Karpas-422 (cell line): Measurements from ENCODE around the gene MEX3D. TPM values are rescaled to one million over a fixed set of nuclear protein-coding genes. Genes with fewer than 3 reads are reported as not detected.

Experiments
- DNase-seq: peaks from one replicate; pipeline ENCODE4 v3.0.0-alpha.2; 2015
- H2AFZ ChIP-seq: fragments of 200-600 bp; sonication (generic); 2 replicates; pipeline ENCODE4 v1.6.1; 2014; ENCODE audit warnings: antibody characterized with exemption, low read length, mixed read lengths
- H3K27ac ChIP-seq: fragments of 200-600 bp; sonication (generic); 2 replicates; pipeline ENCODE4 v1.5.1; 2014; ENCODE audit warnings: mild to moderate bottlenecking, low read length, moderate library complexity
- H3K27me3 ChIP-seq: fragments of 200-600 bp; sonication (generic); 2 replicates; pipeline ENCODE4 v1.6.1; 2014; ENCODE audit warnings: low read length, mixed read lengths
- H3K36me3 ChIP-seq: fragments of 200-600 bp; sonication (generic); 2 replicates; pipeline ENCODE4 v1.6.1; 2014; ENCODE audit warnings: low read length, mixed read lengths; ENCODE audit not compliant: insufficient read depth
- H3K4me1 ChIP-seq: fragments of 200-600 bp; sonication (generic); 2 replicates; pipeline ENCODE4 v1.6.1; 2014; ENCODE audit warnings: mild to moderate bottlenecking, low read length, mixed read lengths
- H3K4me2 ChIP-seq: fragments of 200-600 bp; sonication (generic); 2 replicates; pipeline ENCODE4 v1.6.1; 2014; ENCODE audit warnings: low read length, low read depth, mild to moderate bottlenecking; ENCODE audit not compliant: poor library complexity, severe bottlenecking
- H3K4me3 ChIP-seq: fragments of 200-600 bp; sonication (generic); 2 replicates; pipeline ENCODE4 v1.5.1; 2014; ENCODE audit warnings: mild to moderate bottlenecking, antibody characterized with exemption, low read length, mixed read lengths
- H3K79me2 ChIP-seq: fragments of 200-600 bp; sonication (generic); 2 replicates; pipeline ENCODE4 v1.6.1; 2014; ENCODE audit warnings: mild to moderate bottlenecking, low read length, mixed read lengths
- H3K9ac ChIP-seq: fragments of 200-600 bp; sonication (generic); 2 replicates; pipeline ENCODE4 v1.6.0; 2014; ENCODE audit warnings: low read length
- H3K9me2 ChIP-seq: fragments of 200-600 bp; sonication (generic), shearing (Covaris generic); replicated peaks from 2 replicates; pipeline ENCODE4 v1.6.0; 2014; ENCODE audit warnings: mild to moderate bottlenecking, low read length, moderate library complexity; ENCODE audit not compliant: insufficient read depth
- H3K9me3 ChIP-seq: fragments of 300-700, 200-600 bp; sonication (generic); 2 replicates; pipeline ENCODE4 v1.6.1; 2014; ENCODE audit warnings: low read length, mixed read lengths
- H4K20me1 ChIP-seq: fragments of 200-600 bp; sonication (generic); 2 replicates; pipeline ENCODE4 v1.6.1; 2014; ENCODE audit warnings: mild to moderate bottlenecking, antibody characterized with exemption, low read length, low read depth; ENCODE audit not compliant: insufficient read depth
- total RNA-seq: library from RNA; depleted of rRNA; stranded (reverse); fragments of >200 nt; shearing (Covaris generic); gene quantifications from 2 replicates; pipeline ENCODE4 v1.2.3, GENCODE V29; 2014; ENCODE audit warnings: low replicate concordance

The MEX3D gene
- total RNA-seq, 1 experiment from 2014 or later, result 5.6 TPM

DNA sequence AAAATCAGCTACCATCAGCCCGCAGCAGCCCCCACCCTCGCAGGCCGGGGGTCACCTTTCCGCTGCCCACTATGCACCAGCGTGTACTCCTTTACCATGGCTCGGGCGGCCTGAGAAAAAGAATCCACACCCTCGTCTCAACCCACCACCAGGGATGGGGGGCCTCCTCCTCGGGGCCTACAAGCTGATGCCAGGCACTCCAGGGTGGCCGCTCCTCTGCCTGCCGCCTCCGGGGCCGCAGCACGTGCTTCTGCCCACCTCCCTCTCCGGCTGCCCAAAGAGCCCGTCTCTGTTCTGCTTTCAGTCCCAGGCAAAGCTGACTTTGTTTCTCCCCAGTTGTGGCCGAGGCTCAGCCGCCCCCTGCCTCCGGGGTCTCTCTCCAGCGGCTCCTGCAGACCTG is 11.1 kb upstream of the MEX3D start:
- Histone ChIP-seq H4K20me1 (0 out of 2 replicates have a peak, but pooled peaks cover 10% of the 10 kb centered on the region), H3K27me3 (no peaks in the 10 kb centered on the region), H3K4me1 (no peaks in the 10 kb centered on the region), H3K4me2 (no peak overlapping the region), H3K9me3 (no peaks in the 10 kb centered on the region), H3K36me3 (peaks cover 10% of the 10 kb centered on the region; the same call in 1 of the 2 replicates), H3K79me2 (no peaks in the 10 kb centered on the region), H2AFZ (no peak overlapping the region), H3K27ac (no peak overlapping the region), H3K4me3 (no peak overlapping the region), H3K9me2 (no peaks in the 10 kb centered on the region), H3K9ac (no peak overlapping the region)
- no peak for DNase-seq

DNA sequence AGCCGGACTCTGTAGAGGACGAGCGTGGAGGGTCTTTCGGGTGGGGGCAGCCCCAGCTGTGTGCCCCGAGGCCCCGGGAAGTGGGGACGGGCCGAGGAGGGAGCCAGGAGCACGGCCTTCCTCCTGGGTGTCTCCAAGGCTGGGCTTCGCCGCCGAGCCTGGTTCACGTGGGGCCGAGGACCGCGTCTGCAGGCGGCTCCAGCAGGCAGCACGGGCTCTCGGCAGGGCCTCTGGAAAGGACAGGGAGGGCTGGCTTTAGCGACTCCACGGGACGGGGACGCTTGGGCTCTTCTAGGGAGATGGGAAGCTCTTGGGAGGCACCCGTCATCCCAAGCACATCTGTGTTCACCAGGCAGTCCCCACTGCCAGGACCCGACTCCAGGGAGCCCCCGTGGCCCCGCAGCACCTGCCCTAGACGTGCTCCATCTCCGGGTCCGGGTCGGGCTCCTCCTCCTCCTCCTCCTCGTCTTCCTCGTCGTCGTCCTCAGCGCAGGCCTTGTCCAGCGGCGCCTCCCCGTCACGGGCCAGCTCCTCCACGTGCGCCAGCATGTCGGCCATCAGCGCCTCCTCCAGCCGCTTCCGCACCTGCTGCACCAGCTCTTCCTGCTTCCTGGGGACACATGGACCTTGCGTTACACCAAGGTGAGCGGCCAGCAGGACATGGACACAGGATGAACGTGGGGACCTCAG is 9.9 kb upstream of the MEX3D start:
- Histone ChIP-seq H3K9me3 (no peaks in the 10 kb centered on the region), H3K9me2 (no peaks in the 10 kb centered on the region), H3K27ac (no peak overlapping the region), H2AFZ (no peak overlapping the region), H3K4me2 (no peak overlapping the region), H3K79me2 (no peaks in the 10 kb centered on the region), H3K36me3 (peaks cover 10% of the 10 kb centered on the region; the same call in 1 of the 2 replicates), H4K20me1 (0 out of 2 replicates have a peak, but pooled peaks cover 10% of the 10 kb centered on the region), H3K27me3 (no peaks in the 10 kb centered on the region), H3K4me3 (no peak overlapping the region), H3K4me1 (no peaks in the 10 kb centered on the region), H3K9ac (no peak overlapping the region)
- DNase-seq, result no peak

DNA sequence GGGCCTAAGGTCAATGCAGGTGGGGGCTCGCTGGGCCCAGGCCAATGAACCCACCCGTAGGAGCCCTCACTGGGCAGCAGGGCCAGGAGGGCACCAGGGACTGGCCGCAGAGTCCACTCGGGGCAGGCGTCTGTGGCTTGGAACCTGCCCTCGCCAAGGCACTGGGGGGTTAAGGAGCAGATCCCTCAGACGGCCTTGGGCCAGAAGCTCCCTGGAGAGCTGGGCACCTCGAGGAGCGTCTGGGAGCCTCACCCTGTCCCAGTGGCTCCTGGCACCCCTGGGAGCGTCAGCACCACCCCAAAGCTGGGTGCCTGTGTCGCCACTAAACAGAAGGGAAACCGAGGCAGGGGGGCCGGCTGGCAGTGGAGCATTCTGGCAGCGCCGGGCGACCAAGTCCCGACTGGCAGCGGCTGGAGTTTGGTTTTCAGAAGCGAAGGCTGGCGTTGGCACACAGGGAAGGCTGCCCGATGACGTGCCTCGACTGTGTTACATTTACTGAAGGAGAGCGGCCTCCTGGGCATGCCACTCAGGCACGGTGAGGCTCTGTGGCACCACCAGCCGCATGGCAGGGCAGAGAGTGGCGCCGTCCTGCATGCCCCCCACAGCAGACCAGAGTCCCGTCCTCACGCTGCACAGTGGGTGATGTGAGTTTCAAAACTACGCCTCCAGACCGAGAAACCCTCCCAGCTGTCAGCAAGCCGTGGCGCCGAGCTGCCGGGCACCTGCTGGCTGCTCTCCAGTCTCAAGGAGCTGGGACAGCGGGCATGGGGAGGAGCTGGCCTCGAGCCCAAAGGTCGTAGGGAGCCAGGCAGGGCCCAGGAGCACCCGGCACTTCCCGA is 9.2 kb upstream of the MEX3D start:
- H3K27me3 ChIP-seq, result no peaks in the 10 kb centered on the region
- no peaks in the 10 kb centered on the region for H3K9me3 ChIP-seq
- H3K36me3 ChIP-seq, result 0 out of 2 replicates have a peak, but pooled peaks cover 7% of the 10 kb centered on the region
- H3K4me3 ChIP-seq, result no peak overlapping the region
- no peak for DNase-seq
- H3K4me2 ChIP-seq, result no peak overlapping the region
- H3K9ac ChIP-seq, result no peak overlapping the region
- H3K27ac ChIP-seq, result no peak overlapping the region
- H3K4me1 ChIP-seq, result no peaks in the 10 kb centered on the region
- H4K20me1 ChIP-seq, result 0 out of 2 replicates have a peak, but pooled peaks cover 10% of the 10 kb centered on the region
- no peak overlapping the region for H2AFZ ChIP-seq
- no peaks in the 10 kb centered on the region for H3K9me2 ChIP-seq
- no peaks in the 10 kb centered on the region for H3K79me2 ChIP-seq

DNA sequence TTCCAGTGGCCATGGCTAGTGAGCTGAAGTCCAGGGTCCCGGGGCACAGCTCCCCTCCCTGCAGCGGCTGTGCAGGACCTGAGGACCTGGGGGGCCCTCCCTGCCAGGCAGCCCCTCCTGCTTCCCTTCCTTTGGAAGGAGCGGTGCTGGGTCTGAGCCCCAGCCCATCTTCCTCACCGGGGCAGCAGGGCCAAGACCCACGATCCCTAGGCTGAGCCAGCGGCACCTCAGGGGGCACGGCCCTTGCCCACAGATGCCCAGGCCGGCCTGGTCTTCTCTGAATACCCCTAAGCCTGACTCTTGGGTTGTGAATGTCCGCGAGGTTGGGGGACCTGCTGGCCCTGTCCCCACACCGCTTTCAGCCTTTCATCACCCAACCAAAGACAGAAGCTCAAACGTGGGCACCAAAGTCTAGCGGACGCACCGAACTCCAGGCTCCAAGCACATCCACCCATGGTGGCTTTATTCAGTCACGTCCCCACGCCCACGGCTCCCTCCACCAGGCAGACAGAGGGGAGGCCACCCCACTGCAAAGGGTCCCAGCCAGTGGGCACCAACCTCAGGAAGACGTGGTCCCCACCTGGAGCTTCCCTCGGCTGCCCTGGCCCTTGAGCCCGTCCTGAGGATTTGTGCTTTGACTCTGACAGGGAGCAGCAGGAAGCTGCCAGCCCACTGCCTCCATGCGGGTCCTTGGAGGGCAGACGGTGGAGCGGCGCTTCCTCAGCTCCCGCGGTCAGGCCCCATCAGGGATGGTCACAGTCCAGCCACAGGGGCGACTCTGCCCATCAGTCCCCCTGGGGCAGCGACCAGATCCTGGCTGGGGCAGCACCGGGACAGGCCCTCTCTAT is 8.3 kb upstream of the MEX3D start:
- no peaks in the 10 kb centered on the region for H3K4me1 ChIP-seq
- no peak overlapping the region for H3K4me3 ChIP-seq
- no peak overlapping the region for H3K4me2 ChIP-seq
- H3K9me3 ChIP-seq, result no peaks in the 10 kb centered on the region
- 0 out of 2 replicates have a peak, but pooled peaks cover 10% of the 10 kb centered on the region for H4K20me1 ChIP-seq
- H3K9me2 ChIP-seq, result no peaks in the 10 kb centered on the region
- H3K27me3 ChIP-seq, result no peaks in the 10 kb centered on the region
- DNase-seq, result no peak
- H3K79me2 ChIP-seq, result no peaks in the 10 kb centered on the region
- no peak overlapping the region for H3K9ac ChIP-seq
- no peak overlapping the region for H2AFZ ChIP-seq
- H3K27ac ChIP-seq, result no peak overlapping the region
- 0 out of 2 replicates have a peak, but pooled peaks cover 4% of the 10 kb centered on the region for H3K36me3 ChIP-seq

DNA sequence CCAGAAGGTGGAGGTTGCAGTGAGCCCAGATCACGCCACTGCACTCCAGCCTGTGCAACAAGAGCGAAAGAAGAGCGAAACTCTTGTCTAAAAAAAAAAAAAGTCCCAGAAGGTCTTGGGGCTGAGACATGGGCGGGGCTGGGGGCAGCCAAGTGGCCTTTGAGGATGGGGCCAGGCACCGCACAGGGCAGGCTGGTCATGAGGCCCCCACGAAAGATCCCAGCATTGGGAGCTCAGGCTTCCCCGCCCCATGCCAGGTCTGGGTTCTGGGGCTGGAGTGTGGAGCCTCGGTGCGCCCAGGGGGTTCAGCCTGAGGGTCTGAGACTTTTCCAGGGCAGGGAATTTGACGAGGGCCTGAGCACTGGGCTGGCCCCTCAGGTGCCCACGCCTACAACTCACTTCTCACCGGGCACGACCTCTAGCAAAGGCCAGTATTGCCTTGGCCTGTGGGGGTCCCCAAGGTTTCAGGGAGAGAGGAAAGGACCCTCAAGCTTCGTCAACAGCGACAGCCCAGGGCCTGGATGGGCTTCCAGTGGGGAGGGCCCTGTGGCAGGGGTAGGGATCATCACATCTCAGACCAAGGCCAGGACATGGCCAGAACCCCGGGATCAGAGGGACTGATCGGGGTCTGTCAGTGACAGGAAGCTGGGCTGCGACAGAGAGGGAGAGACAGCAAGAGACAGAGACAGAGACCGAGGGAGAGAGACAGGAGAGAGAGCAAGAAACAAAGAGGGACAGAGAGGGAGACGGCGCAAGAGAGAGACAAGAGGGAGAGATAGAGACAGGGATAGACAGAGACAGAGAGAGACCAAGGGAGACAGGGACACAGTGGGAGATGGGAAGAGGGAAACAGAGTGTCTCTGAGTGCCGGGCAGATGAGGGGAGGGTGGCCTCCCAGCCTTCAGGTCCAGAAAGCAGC is 7.5 kb upstream of the MEX3D start:
- no peak overlapping the region for H2AFZ ChIP-seq
- H3K36me3 ChIP-seq, result no peaks in the 10 kb centered on the region
- H3K9me2 ChIP-seq, result no peaks in the 10 kb centered on the region
- H3K27me3 ChIP-seq, result no peaks in the 10 kb centered on the region
- no peak overlapping the region for H3K4me3 ChIP-seq
- no peak overlapping the region for H3K27ac ChIP-seq
- H4K20me1 ChIP-seq, result 0 out of 2 replicates have a peak, but pooled peaks cover 10% of the 10 kb centered on the region
- H3K4me2 ChIP-seq, result no peak overlapping the region
- no peaks in the 10 kb centered on the region for H3K4me1 ChIP-seq
- no peaks in the 10 kb centered on the region for H3K9me3 ChIP-seq
- H3K9ac ChIP-seq, result no peak overlapping the region
- no peak for DNase-seq
- no peaks in the 10 kb centered on the region for H3K79me2 ChIP-seq

DNA sequence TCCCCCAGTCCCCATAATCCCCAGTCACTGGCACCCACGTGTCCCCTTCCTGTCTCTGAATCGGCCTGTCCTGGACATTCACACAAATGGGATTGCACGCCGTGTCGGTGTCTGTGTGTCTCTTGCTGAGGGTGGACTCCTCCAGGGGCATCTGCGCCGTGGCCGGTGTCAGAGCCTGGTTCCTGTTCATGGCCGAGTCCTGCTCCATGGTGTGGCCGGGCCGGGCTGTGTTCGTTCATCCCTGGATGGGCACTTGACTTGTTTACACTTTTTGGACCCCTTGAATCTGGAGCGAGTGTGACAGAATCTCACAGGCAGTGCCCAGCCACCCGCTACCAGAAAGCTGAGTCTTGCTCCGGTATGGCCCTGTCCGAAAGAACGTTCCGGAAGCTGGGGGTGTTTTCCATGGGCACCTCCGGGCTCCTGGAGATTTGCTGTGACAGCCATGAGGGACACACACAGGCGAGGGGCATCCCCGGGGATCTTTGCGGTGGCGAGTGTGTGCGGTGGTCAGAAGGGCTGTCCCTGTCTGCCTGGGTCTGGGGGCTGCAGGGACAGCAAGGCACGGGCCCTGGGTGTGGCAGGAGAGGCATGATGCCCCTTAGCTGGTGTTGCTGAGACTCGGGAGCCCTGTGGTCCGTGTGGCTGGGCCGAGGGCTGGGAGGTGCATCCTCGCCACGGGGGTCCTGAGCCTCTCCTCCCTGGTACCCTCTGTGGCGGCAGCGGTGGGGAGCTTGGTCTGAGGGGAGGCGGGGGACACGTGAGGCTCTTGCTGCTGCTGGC is 6.4 kb upstream of the MEX3D start:
- H4K20me1 ChIP-seq, result 0 out of 2 replicates have a peak, but pooled peaks cover 6% of the 10 kb centered on the region
- no peak overlapping the region for H3K9ac ChIP-seq
- H3K9me2 ChIP-seq, result no peaks in the 10 kb centered on the region
- H3K27ac ChIP-seq, result no peak overlapping the region
- H2AFZ ChIP-seq, result no peak overlapping the region
- no peaks in the 10 kb centered on the region for H3K79me2 ChIP-seq
- H3K4me3 ChIP-seq, result no peak overlapping the region
- H3K36me3 ChIP-seq, result no peaks in the 10 kb centered on the region
- no peak overlapping the region for H3K4me2 ChIP-seq
- no peak for DNase-seq
- H3K4me1 ChIP-seq, result no peaks in the 10 kb centered on the region
- no peaks in the 10 kb centered on the region for H3K27me3 ChIP-seq
- no peaks in the 10 kb centered on the region for H3K9me3 ChIP-seq

DNA sequence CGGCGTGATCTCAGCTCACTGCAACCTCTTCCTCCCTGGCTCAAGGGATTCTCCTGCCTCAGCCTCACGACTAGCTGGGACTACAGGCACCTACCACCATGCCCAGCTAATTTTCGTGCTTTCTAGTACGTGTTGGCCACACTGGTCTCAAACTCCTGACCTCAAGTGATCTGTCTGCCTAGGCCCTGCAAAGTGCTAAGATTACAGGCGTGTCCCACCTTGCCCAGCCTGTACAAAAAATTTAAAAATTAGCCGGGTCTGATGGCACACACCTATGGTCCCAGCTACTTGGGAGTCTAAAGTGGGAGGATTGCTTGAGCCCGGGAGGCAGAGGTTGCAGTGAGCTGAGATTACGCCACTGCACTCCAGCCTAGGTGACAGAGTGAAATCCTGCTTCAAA is 4.7 kb upstream of the MEX3D start:
- Histone ChIP-seq H3K27me3 (no peaks in the 10 kb centered on the region), H2AFZ (no peak overlapping the region), H3K9me3 (no peaks in the 10 kb centered on the region), H3K27ac (no peak overlapping the region), H3K4me1 (peaks cover 3% of the 10 kb centered on the region), H3K9ac (no peak overlapping the region), H3K4me2 (no peak overlapping the region), H3K4me3 (no peak overlapping the region), H3K79me2 (no peaks in the 10 kb centered on the region), H3K36me3 (no peaks in the 10 kb centered on the region), H4K20me1 (0 out of 2 replicates have a peak, but pooled peaks cover 6% of the 10 kb centered on the region), H3K9me2 (no peaks in the 10 kb centered on the region)
- DNase-seq, result no peak
